GM20000 (cell line): ENCODE data around the gene VAV2.

ENCODE experiments used
- DNase-seq: peaks from one replicate; pipeline ENCODE4 v3.0.0; 2012; ENCODE audit warnings: low spot score
- TF ChIP-seq, protein P1 (sequence below): IDR thresholded peaks from 2 replicates; pipeline ENCODE4 v1.5.1; 2012; ENCODE audit warnings: mild to moderate bottlenecking, control low read depth; ENCODE audit errors: extremely low read depth, missing control alignments

The VAV2 gene

DNA sequence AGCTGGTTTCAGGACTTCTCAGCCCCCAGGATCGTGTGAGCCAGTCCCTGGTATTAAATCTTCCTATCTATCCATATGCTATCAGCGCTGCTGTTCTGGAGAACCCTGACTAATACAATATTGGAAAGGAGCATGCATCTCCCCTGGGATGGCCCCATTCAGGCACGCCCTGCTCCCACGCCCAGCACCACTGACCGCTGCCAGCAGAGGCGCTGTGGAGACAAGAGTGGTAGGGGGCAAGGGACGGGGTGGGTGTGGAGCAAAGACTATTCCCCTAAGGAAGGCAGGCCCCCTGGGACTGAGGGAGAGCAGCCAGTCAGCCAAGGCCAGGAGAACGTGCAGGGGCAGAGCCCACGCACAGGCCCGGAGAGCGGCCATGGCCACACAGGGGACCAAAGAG is 116.0 kb downstream of the VAV2 start:
- TF ChIP-seq, protein P1, sequence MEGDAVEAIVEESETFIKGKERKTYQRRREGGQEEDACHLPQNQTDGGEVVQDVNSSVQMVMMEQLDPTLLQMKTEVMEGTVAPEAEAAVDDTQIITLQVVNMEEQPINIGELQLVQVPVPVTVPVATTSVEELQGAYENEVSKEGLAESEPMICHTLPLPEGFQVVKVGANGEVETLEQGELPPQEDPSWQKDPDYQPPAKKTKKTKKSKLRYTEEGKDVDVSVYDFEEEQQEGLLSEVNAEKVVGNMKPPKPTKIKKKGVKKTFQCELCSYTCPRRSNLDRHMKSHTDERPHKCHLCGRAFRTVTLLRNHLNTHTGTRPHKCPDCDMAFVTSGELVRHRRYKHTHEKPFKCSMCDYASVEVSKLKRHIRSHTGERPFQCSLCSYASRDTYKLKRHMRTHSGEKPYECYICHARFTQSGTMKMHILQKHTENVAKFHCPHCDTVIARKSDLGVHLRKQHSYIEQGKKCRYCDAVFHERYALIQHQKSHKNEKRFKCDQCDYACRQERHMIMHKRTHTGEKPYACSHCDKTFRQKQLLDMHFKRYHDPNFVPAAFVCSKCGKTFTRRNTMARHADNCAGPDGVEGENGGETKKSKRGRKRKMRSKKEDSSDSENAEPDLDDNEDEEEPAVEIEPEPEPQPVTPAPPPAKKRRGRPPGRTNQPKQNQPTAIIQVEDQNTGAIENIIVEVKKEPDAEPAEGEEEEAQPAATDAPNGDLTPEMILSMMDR, result no peak
- DNase-seq, result no peak

DNA sequence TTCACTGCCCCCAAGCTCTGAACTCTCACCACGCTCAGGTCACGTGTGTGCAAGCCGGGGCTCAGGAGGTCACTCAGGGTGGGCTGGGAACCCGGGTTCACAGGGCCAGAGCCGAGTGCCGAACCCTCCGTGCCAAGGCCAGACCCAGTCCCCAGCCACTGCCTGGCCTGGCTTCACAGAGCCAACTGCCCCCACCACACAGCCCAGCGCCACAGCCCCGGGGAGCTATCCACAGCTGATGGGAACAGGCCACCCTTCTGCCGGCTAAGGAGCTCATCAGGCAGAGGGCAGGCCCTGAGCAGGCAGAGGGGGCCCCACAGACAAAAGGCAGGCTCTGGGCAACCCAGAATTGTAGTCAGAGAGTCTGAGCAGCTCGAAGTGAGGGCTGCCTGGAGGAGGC is 117.0 kb downstream of the VAV2 start:
- TF ChIP-seq, protein P1, result no peak
- no peak for DNase-seq

DNA sequence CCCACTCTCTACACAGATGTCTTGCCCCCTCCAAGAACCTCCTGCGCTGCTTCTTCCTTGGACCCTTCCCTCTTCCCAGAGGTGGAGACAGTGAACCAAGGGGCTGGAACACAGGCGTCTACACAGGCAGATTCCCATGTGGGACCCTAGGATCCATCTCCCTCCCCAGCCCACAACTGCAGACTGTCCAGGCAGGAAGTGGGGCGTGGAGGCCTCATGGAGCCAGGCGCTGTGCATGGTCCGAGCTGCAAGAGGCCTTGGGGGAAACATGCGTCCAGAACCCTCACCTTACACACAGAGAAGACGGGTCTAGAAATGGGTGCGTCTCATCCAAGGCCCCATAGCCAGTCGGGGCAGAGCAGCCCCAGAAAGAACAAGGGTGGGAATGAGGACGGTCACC is 117.5 kb downstream of the VAV2 start:
- TF ChIP-seq, protein P1, result no peak
- no peak for DNase-seq

DNA sequence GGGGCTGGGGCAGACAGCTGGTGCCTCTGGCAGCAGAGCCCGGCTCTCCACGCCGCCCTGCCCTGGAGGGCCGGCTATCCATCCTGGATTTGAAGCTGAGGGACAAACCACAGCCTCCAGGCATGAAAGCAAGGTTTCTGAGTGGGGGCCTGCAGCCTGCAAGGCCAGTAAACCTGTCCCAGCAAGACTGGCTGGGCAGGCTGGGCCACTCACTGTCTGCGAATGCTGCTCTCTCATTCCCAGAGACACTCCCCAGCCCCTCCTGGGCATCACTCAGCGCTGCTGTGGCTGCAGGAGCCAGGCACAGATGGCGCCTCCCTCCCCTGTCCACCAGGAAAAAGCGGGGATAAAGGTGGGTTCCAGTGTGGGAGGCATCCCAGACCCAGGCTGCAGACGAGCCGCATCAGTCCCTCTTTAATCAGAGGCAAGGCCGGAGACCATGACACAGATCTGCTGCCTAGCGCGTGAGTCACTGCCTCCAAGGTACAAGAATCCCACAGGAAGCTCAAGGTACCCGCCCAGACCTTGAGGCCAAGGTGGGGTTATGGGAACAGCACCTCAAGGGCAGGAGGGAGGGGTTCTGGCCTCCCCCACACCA is 118.0 kb downstream of the VAV2 start:
- no peak for DNase-seq
- TF ChIP-seq, protein P1, result no peak

DNA sequence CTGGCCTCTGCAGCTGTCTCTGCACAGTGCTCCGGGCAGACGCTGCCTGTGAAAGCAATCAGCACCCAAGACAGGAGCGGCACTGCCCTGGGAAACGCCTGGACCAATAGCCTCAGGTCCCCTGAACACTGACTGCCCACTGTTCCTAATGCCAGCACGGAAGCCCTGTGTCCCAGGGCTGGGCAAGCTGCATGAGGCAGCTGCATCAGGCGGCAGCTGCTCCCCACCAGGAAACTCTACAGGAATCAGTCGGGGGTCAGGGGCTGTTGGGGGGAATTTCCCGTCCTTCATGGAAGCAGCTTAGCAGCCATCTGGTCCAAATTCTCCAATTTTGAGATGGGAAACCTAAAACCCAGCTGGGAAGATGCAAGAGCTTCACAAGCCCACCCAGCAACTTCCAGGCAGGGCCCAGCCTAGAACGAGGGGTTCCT is 118.6 kb downstream of the VAV2 start:
- no peak for DNase-seq
- TF ChIP-seq, protein P1, result no peak

DNA sequence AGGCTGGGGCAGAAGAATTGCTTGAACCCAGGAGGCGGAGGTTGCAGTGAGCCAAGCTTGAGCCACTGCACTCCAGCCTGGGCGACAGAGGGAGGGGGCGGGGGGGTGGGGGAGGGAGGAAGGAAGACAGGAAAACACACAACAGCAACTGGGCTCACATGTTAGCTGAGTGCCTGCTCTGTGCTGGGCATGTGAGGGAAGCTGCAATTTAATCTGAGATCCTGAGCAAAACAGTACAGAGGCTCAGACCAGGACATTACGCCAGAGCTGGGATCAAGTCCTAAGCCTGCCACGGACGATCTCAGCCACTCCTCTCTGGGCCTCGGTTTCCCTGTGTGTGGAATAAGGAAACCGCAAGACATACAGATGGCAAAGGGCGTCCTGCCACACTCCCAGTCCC is 119.1 kb downstream of the VAV2 start:
- TF ChIP-seq, protein P1, result no peak
- no peak for DNase-seq

DNA sequence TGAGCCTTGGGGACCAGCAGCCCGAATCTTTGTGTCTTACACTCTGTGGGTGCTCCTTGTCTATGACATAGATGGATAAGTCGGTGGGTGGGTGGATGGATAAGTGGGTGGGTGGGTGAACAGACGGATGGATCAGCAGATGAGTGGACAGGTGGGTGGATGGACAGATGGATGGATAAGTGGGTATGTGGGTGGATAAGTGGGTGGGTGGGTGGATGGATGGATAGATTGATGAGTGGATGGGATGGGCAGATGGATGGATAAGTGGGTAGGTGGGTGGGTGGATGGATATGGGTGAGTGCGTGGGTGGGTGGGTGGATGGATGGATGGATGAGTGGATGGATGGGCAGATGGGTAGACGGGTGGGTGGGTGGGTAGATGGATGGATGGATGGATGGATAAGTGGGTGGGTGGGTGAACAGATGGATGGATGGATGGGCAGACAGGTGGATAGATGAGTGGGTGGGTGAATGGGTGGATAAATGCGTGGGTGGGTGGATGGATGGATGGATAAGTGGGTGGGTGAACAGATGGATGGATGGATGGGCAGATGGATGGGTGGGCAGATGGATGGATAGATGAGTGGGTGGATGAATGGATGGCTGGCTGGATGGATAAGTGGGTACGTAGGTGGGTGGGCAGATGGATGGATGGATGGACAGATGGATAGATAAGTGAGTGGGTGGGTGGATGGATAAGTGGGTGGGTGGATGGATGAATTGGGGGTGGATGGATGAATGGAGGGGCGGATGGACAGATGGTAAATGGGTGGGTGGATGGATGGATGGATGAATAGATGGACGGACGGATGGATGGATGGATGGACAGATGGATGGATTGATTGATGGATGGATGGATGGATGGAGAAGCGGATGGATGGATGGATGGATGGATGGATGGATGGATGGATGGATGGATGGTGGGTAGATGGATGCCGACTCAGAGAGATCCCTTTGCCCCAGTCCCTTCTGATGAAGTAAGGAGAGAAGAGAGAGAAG is 121.2 kb downstream of the VAV2 start:
- no peak for DNase-seq
- TF ChIP-seq, protein P1, result no peak
